Nephron (organoid): Measurements from ENCODE around the gene CYP4A11.
"Not testable (repeated sequence)": the region's sequence is repeated elsewhere in the genome, so short reads cannot be mapped to it uniquely, and the experiment has no call there.

Experiments
- H3K27ac Mint-ChIP-seq, 3 experiments: 2 replicates each; pipeline ENCODE4 v1.8.0; 2020; ENCODE audit warnings: mixed read lengths in 3 of 3, mild to moderate bottlenecking in 2 of 3, moderate library complexity in 1 of 3
- H3K27me3 Mint-ChIP-seq: 2 replicates; pipeline ENCODE4 v1.8.0; 2021; ENCODE audit warnings: low read depth, mild to moderate bottlenecking, moderate library complexity, mixed read lengths
- H3K36me3 Mint-ChIP-seq: 2 replicates; pipeline ENCODE4 v1.8.0; 2020; ENCODE audit warnings: low read depth, mixed read lengths
- H3K4me1 Mint-ChIP-seq: 2 replicates; pipeline ENCODE4 v1.8.0; 2020; ENCODE audit warnings: mixed read lengths
- H3K4me3 Mint-ChIP-seq, 3 experiments: 2 replicates each; pipeline ENCODE4 v1.8.0; 2020; ENCODE audit warnings: mild to moderate bottlenecking in 3 of 3, mixed read lengths in 3 of 3, moderate library complexity in 2 of 3
- H3K9me3 Mint-ChIP-seq: 2 replicates; pipeline ENCODE4 v1.8.0; 2020; ENCODE audit warnings: mixed read lengths
- TF ChIP-seq, protein P1 (sequence below), 3 experiments: fragments of 200-600 bp; sonication (generic); IDR thresholded peaks; one replicate each; pipeline ENCODE4 v1.5.0; 2021; ENCODE audit warnings: antibody characterized with exemption in 3 of 3; ENCODE audit not compliant: unreplicated experiment in 3 of 3

CYP4A11 gene

GRCh38 chr1:46927249-46927835, 13.9 kb downstream of the CYP4A11 start:
- TF ChIP-seq, protein P1, sequence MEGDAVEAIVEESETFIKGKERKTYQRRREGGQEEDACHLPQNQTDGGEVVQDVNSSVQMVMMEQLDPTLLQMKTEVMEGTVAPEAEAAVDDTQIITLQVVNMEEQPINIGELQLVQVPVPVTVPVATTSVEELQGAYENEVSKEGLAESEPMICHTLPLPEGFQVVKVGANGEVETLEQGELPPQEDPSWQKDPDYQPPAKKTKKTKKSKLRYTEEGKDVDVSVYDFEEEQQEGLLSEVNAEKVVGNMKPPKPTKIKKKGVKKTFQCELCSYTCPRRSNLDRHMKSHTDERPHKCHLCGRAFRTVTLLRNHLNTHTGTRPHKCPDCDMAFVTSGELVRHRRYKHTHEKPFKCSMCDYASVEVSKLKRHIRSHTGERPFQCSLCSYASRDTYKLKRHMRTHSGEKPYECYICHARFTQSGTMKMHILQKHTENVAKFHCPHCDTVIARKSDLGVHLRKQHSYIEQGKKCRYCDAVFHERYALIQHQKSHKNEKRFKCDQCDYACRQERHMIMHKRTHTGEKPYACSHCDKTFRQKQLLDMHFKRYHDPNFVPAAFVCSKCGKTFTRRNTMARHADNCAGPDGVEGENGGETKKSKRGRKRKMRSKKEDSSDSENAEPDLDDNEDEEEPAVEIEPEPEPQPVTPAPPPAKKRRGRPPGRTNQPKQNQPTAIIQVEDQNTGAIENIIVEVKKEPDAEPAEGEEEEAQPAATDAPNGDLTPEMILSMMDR (IDR thresholded peaks at IDR 0.05; ENCODE audit: unreplicated experiment in 3 of 3): no peak
- H3K27me3 Mint-ChIP-seq: peaks cover 17% of the 10 kb centered on the region
- no peaks in the 10 kb centered on the region for H3K4me1 Mint-ChIP-seq
- no peak overlapping the region for H3K27ac Mint-ChIP-seq
- no peaks in the 10 kb centered on the region for H3K36me3 Mint-ChIP-seq
- H3K9me3 Mint-ChIP-seq: peaks cover 19% of the 10 kb centered on the region
- H3K4me3 Mint-ChIP-seq: no peak overlapping the region

- TF ChIP-seq, protein P1 (IDR thresholded peaks at IDR 0.05; ENCODE audit: unreplicated experiment in 3 of 3): no peak
- H3K9me3 Mint-ChIP-seq: peaks cover 10% of the 10 kb centered on the region
- H3K36me3 Mint-ChIP-seq: no peaks in the 10 kb centered on the region
- H3K27me3 Mint-ChIP-seq: peaks cover 4% of the 10 kb centered on the region
- no peaks in the 10 kb centered on the region for H3K4me1 Mint-ChIP-seq
- H3K27ac Mint-ChIP-seq: no peak overlapping the region
- H3K4me3 Mint-ChIP-seq: no peak overlapping the region
Observed at GRCh38 chr1:46910790-46911189, 30.5 kb downstream of the CYP4A11 start.

DNA sequence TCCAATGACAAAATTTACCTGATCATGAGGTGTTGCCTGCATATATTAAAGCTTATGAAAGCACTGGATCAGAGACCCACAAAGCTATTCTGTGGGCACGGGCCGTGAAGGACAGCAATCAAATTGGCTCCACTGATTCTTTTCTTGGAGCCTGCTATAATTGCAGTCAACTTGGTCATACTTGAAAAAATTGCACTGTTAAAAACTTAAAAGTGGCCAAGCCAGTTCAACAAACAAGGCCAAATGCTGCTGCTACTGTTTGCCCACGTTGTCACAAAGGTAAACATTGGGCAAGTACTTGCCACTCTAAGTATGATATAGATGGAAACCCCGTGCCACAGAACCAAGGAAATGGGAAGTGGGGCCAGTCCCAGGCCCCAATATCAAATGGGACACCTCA, 37.8 kb downstream of the CYP4A11 start:
- peaks cover 8% of the 10 kb centered on the region for H3K27me3 Mint-ChIP-seq
- no peaks in the 10 kb centered on the region for H3K4me1 Mint-ChIP-seq
- no peaks in the 10 kb centered on the region for H3K36me3 Mint-ChIP-seq
- peak overlapping the region in 1 of 3 experiments; percentile 68 for H3K27ac Mint-ChIP-seq
- peaks cover 23% of the 10 kb centered on the region for H3K9me3 Mint-ChIP-seq
- TF ChIP-seq, protein P1 (IDR thresholded peaks at IDR 0.05; ENCODE audit: unreplicated experiment in 3 of 3): no peak
- no peak overlapping the region for H3K4me3 Mint-ChIP-seq

- Mint-ChIP-seq H3K27ac (no peak overlapping the region), H3K27me3 (peaks cover 8% of the 10 kb centered on the region), H3K4me3 (no peak overlapping the region), H3K4me1 (no peaks in the 10 kb centered on the region), H3K9me3 (peaks cover 14% of the 10 kb centered on the region), H3K36me3 (no peaks in the 10 kb centered on the region)
- TF ChIP-seq, protein P1 (IDR thresholded peaks at IDR 0.05; ENCODE audit: unreplicated experiment in 3 of 3): no peak
Observed at GRCh38 chr1:46900401-46900800, 40.9 kb downstream of the CYP4A11 start.

- H3K36me3 Mint-ChIP-seq, H3K4me3 Mint-ChIP-seq, H3K4me1 Mint-ChIP-seq, H3K27ac Mint-ChIP-seq, H3K9me3 Mint-ChIP-seq, H3K27me3 Mint-ChIP-seq: not testable (repeated sequence)
Observed at GRCh38 chr1:46881656-46882055, 59.6 kb downstream of the CYP4A11 start.
